NT2/D1 (cell line): Measurements from ENCODE around the gene SH3BP4.

Experiments used
- SUZ12 ChIP-seq: IDR thresholded peaks from 2 replicates; pipeline ENCODE4 v1.6.1; 2011; ENCODE audit not compliant: insufficient read length, insufficient read depth; ENCODE audit errors: extremely low read depth
- YY1 ChIP-seq: IDR thresholded peaks from 2 replicates; pipeline ENCODE4 v1.6.1; 2011; ENCODE audit not compliant: insufficient read length, insufficient read depth
- ZNF274 ChIP-seq: IDR thresholded peaks from 2 replicates; pipeline ENCODE4 v1.6.1; 2011; ENCODE audit warnings: mild to moderate bottlenecking, low read depth, low read length

DNA sequence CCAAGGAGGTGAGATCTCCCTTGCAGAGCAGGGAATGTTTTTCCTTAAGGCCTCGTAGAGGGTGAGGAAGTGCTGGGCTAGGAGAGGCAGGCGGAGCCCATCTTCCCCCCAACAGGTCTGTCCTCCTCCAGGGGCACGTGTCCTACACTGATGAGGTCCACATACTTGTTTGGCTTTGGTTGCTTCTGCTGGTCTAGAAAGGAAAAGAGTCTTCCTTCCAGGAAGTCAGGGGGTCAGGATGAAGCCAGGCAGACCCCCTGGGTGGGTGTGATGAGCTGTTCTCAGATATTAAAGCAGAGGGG lies 6.0 kb downstream of the SH3BP4 start:
- TF ChIP-seq YY1 (no peak), SUZ12 (no peak), ZNF274 (no peak)
